22Rv1 (cell line): ENCODE data around the gene ITCH.

Experiments
- ZFX ChIP-seq: fragments of 450-650 bp; IDR thresholded peaks from 2 replicates; pipeline ENCODE4 v1.6.1; 2017; ENCODE audit warnings: antibody characterized with exemption, borderline replicate concordance
- TF ChIP-seq, protein P1 (sequence below): fragments of 450-650 bp; IDR thresholded peaks from 2 replicates; pipeline ENCODE4 v1.5.1; 2017; ENCODE audit warnings: mild to moderate bottlenecking

DNA sequence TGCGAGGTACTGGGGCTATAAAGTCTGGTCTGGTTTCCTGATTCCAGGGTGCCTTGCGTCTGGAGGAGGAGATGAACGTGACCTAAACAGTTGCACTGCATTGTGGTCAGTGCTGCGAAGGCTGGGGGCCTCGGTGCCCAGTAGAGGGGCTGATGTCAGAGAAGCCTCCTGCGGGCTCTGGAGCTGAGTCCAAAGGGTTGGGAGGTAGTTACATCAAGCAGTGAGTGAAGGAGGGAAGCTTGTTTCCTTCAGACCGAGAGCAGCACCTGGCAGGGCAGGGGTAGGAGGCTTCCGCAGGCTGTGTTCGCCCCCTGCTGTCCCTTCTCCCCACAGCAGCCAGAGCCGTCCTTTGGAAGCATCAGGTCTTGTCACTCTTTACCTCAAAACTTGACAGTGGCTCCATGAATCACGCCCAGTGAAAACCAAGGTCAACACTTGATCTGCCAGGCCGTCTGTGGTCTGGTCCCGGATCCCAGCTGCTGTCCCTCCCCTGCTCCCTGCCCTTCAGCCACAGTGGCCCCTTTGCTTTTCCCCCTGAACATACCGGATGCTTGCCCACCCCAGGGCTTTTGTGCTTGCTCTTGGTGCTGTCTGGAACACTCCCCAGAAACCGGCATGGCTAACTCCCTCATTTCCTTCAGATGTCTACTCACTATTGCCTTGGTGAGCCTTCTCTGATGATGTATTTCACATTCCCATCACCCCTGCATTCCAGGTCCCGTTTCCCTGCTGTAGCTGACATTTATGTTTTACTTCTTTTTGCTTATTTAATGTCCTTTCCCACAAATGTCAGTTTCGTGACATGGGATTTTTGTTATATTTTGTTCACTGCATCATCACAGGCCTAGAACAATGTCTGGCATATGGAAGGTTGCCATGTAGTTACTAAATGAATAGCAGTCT lies 160.1 kb downstream of the ITCH start:
- TF ChIP-seq, protein P1, sequence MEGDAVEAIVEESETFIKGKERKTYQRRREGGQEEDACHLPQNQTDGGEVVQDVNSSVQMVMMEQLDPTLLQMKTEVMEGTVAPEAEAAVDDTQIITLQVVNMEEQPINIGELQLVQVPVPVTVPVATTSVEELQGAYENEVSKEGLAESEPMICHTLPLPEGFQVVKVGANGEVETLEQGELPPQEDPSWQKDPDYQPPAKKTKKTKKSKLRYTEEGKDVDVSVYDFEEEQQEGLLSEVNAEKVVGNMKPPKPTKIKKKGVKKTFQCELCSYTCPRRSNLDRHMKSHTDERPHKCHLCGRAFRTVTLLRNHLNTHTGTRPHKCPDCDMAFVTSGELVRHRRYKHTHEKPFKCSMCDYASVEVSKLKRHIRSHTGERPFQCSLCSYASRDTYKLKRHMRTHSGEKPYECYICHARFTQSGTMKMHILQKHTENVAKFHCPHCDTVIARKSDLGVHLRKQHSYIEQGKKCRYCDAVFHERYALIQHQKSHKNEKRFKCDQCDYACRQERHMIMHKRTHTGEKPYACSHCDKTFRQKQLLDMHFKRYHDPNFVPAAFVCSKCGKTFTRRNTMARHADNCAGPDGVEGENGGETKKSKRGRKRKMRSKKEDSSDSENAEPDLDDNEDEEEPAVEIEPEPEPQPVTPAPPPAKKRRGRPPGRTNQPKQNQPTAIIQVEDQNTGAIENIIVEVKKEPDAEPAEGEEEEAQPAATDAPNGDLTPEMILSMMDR = peak; percentile 66
- no peak for TF ChIP-seq ZFX
